WTC11 (cell line): ENCODE measurements around the gene MIER2.

Experiments
- ETV6 ChIP-seq: sonication (generic); formaldehyde crosslinking; IDR thresholded peaks from 2 replicates; pipeline ENCODE4 v1.8.1; 2022; ENCODE audit warnings: mild to moderate bottlenecking, missing genetic modification reagents
- TEAD4 ChIP-seq: sonication (generic); formaldehyde crosslinking; IDR thresholded peaks from 2 replicates; pipeline ENCODE4 v1.8.0; 2022; ENCODE audit warnings: mild to moderate bottlenecking, missing genetic modification reagents
- ZNF671 ChIP-seq: fragments of 250-450 bp; sonication (Bioruptor Pico); IDR thresholded peaks from 2 replicates; pipeline ENCODE4 v1.8.0; 2021; ENCODE audit warnings: mild to moderate bottlenecking
- TF ChIP-seq, protein P1 (sequence below): fragments of 200-600 bp; IDR thresholded peaks from 2 replicates; pipeline ENCODE4 v1.8.0; 2022; ENCODE audit warnings: antibody characterized with exemption
- TF ChIP-seq, protein P2 (sequence below): sonication (generic); formaldehyde crosslinking; IDR thresholded peaks from 2 replicates; pipeline ENCODE4 v1.8.0; 2022; ENCODE audit warnings: mild to moderate bottlenecking, missing genetic modification reagents
- TF ChIP-seq, protein P3 (sequence below): fragments of 250-450 bp; sonication (Bioruptor Pico); IDR thresholded peaks from 2 replicates; pipeline ENCODE4 v1.9.0; 2021; ENCODE audit warnings: mild to moderate bottlenecking, borderline replicate concordance
- TF ChIP-seq, protein P4 (sequence below): sonication (generic); formaldehyde crosslinking; IDR thresholded peaks from 2 replicates; pipeline ENCODE4 v1.8.1; 2023; ENCODE audit warnings: mild to moderate bottlenecking, missing genetic modification reagents, moderate library complexity
- TF ChIP-seq, protein P5 (sequence below): fragments of 250-450 bp; sonication (Bioruptor Pico); IDR thresholded peaks from 2 replicates; pipeline ENCODE4 v1.9.0; 2021; ENCODE audit warnings: mild to moderate bottlenecking

DNA sequence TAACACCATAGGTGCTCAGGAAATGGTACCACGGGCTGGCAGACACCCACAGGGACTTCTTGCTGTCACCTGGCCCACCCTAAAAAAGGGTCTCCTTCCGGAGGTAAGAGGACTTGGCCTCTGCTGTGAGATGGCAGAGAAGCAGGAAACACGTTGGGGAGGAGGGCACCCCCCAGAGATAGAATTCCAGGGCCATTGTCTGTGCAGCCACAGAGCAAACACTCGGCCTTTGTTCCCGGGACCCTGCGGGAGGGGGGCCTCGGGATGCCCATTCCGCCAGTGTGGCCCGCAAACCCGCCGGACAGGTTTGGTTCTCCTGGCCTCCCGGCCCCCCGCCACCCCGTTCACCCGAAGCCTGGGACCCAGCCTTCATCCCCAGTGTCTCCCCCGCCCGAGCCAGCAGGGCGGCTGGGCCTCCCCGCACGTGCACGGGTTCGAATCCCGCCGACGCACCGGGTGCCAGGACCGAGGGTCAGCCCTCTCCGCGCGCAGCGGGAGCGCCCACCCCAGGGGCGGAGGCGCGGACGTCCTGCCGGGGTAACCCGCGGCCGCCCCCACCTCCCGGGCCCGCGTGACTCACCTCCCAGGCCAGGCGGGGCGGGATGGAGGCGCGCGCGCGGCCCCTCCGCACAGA, 54.1 kb downstream of the MIER2 start:
- TF ChIP-seq TEAD4 (CRISPR knock-in tag) (0 out of 2 replicates have a peak, but pooled peaks have one; percentile 35), ZNF671 (no peak), ETV6 (no peak)
- TF ChIP-seq, protein P1, sequence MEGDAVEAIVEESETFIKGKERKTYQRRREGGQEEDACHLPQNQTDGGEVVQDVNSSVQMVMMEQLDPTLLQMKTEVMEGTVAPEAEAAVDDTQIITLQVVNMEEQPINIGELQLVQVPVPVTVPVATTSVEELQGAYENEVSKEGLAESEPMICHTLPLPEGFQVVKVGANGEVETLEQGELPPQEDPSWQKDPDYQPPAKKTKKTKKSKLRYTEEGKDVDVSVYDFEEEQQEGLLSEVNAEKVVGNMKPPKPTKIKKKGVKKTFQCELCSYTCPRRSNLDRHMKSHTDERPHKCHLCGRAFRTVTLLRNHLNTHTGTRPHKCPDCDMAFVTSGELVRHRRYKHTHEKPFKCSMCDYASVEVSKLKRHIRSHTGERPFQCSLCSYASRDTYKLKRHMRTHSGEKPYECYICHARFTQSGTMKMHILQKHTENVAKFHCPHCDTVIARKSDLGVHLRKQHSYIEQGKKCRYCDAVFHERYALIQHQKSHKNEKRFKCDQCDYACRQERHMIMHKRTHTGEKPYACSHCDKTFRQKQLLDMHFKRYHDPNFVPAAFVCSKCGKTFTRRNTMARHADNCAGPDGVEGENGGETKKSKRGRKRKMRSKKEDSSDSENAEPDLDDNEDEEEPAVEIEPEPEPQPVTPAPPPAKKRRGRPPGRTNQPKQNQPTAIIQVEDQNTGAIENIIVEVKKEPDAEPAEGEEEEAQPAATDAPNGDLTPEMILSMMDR: no peak
- TF ChIP-seq, protein P2, sequence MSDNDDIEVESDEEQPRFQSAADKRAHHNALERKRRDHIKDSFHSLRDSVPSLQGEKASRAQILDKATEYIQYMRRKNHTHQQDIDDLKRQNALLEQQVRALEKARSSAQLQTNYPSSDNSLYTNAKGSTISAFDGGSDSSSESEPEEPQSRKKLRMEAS (CRISPR knock-in tag): 0 out of 2 replicates have a peak, but pooled peaks have one; percentile 22
- TF ChIP-seq, protein P3, sequence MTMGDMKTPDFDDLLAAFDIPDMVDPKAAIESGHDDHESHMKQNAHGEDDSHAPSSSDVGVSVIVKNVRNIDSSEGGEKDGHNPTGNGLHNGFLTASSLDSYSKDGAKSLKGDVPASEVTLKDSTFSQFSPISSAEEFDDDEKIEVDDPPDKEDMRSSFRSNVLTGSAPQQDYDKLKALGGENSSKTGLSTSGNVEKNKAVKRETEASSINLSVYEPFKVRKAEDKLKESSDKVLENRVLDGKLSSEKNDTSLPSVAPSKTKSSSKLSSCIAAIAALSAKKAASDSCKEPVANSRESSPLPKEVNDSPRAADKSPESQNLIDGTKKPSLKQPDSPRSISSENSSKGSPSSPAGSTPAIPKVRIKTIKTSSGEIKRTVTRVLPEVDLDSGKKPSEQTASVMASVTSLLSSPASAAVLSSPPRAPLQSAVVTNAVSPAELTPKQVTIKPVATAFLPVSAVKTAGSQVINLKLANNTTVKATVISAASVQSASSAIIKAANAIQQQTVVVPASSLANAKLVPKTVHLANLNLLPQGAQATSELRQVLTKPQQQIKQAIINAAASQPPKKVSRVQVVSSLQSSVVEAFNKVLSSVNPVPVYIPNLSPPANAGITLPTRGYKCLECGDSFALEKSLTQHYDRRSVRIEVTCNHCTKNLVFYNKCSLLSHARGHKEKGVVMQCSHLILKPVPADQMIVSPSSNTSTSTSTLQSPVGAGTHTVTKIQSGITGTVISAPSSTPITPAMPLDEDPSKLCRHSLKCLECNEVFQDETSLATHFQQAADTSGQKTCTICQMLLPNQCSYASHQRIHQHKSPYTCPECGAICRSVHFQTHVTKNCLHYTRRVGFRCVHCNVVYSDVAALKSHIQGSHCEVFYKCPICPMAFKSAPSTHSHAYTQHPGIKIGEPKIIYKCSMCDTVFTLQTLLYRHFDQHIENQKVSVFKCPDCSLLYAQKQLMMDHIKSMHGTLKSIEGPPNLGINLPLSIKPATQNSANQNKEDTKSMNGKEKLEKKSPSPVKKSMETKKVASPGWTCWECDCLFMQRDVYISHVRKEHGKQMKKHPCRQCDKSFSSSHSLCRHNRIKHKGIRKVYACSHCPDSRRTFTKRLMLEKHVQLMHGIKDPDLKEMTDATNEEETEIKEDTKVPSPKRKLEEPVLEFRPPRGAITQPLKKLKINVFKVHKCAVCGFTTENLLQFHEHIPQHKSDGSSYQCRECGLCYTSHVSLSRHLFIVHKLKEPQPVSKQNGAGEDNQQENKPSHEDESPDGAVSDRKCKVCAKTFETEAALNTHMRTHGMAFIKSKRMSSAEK (CRISPR knock-in tag): no peak
- TF ChIP-seq, protein P4, sequence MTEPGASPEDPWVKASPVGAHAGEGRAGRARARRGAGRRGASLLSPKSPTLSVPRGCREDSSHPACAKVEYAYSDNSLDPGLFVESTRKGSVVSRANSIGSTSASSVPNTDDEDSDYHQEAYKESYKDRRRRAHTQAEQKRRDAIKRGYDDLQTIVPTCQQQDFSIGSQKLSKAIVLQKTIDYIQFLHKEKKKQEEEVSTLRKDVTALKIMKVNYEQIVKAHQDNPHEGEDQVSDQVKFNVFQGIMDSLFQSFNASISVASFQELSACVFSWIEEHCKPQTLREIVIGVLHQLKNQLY (CRISPR knock-in tag): no peak
- TF ChIP-seq, protein P5, sequence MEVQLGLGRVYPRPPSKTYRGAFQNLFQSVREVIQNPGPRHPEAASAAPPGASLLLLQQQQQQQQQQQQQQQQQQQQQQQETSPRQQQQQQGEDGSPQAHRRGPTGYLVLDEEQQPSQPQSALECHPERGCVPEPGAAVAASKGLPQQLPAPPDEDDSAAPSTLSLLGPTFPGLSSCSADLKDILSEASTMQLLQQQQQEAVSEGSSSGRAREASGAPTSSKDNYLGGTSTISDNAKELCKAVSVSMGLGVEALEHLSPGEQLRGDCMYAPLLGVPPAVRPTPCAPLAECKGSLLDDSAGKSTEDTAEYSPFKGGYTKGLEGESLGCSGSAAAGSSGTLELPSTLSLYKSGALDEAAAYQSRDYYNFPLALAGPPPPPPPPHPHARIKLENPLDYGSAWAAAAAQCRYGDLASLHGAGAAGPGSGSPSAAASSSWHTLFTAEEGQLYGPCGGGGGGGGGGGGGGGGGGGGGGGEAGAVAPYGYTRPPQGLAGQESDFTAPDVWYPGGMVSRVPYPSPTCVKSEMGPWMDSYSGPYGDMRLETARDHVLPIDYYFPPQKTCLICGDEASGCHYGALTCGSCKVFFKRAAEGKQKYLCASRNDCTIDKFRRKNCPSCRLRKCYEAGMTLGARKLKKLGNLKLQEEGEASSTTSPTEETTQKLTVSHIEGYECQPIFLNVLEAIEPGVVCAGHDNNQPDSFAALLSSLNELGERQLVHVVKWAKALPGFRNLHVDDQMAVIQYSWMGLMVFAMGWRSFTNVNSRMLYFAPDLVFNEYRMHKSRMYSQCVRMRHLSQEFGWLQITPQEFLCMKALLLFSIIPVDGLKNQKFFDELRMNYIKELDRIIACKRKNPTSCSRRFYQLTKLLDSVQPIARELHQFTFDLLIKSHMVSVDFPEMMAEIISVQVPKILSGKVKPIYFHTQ: no peak
